Measurements from ENCODE around the gene RMI2.

Gene RMI2

GRCh38 chr16:11303405-11304138 is 41.7 kb upstream of the RMI2 start:
- Mint-ChIP-seq H3K36me3 (ENCODE audit: low read depth) (no peaks in the 10 kb centered on the region), H3K4me1 (peaks cover 13% of the 10 kb centered on the region), H3K27me3 (ENCODE audit: low read depth) (peaks cover 4% of the 10 kb centered on the region), H3K9me3 (no peaks in the 10 kb centered on the region), H3K27ac (peak overlapping the region; percentile 39 to 84 (median 66)), H3K4me3 (no peak overlapping the region)
- TF ChIP-seq CTCF (IDR thresholded peaks at IDR 0.05; ENCODE audit: unreplicated experiment in 3 of 3): no peak

- peaks cover 4% of the 10 kb centered on the region for H3K27me3 Mint-ChIP-seq (ENCODE audit: low read depth)
- peaks cover 13% of the 10 kb centered on the region for H3K4me1 Mint-ChIP-seq
- no peak overlapping the region for H3K27ac Mint-ChIP-seq
- H3K36me3 Mint-ChIP-seq (ENCODE audit: low read depth): no peaks in the 10 kb centered on the region
- no peak for TF ChIP-seq CTCF (IDR thresholded peaks at IDR 0.05; ENCODE audit: unreplicated experiment in 3 of 3)
- H3K9me3 Mint-ChIP-seq: no peaks in the 10 kb centered on the region
- H3K4me3 Mint-ChIP-seq: no peak overlapping the region
Observed at GRCh38 chr16:11306381-11306780, 38.9 kb upstream of the RMI2 start.

- TF ChIP-seq CTCF (IDR thresholded peaks at IDR 0.05; ENCODE audit: unreplicated experiment in 3 of 3): no peak
- Mint-ChIP-seq H3K4me3 (no peak overlapping the region), H3K4me1 (peaks cover 13% of the 10 kb centered on the region), H3K27ac (peak overlapping the region in 1 of 3 experiments; percentile 51), H3K36me3 (ENCODE audit: low read depth) (no peaks in the 10 kb centered on the region), H3K27me3 (ENCODE audit: low read depth) (peaks cover 4% of the 10 kb centered on the region), H3K9me3 (no peaks in the 10 kb centered on the region)
Observed at GRCh38 chr16:11306997-11307638, 38.1 kb upstream of the RMI2 start.

DNA sequence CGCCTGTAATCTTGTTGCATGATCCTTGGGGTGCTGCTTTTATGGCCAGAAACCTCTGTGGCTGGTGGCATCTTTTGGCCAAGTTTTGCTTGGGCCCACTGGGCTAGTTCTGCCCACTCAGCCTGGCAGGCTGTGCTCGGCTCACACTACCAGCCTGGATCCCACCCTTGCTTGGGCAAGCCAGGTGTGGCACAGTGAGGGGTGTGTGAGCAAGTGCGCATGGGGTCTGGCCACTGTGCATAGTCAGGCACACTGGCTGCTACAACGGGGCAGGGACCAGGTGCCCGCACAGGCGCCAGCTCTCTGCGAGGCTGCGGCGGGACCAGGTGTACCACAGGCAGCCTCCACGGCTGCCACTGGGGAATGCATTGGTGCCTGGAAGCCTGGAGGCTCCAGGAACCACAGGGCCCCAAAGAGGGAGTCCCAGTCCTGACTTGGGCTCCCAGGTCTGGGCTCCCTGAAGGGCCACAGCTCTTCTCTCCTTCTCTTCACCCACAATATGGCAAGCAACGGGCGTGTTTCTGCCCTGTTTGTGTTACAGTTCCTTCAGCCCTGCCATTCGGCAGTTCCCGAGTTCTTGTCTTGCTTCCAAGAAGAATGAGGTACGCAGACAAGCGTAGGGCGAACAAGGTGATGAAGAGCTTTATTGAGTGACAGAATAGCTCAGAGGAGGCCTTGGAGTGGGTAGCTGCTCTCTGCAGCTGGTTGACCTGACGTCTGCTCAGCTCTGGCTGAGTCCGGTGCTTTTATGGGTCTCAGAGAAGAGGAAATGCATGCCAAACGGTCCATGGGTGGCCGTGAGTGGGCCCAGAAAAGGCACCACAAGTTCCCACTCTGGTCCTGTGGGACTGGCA is 37.4 kb upstream of the RMI2 start:
- Mint-ChIP-seq H3K4me3 (no peak overlapping the region), H3K4me1 (peaks cover 16% of the 10 kb centered on the region), H3K9me3 (no peaks in the 10 kb centered on the region), H3K27me3 (ENCODE audit: low read depth) (peaks cover 4% of the 10 kb centered on the region), H3K27ac (peak overlapping the region; percentile 28 to 55 (median 49)), H3K36me3 (ENCODE audit: low read depth) (no peaks in the 10 kb centered on the region)
- TF ChIP-seq CTCF (IDR thresholded peaks at IDR 0.05; ENCODE audit: unreplicated experiment in 3 of 3): no peak

DNA sequence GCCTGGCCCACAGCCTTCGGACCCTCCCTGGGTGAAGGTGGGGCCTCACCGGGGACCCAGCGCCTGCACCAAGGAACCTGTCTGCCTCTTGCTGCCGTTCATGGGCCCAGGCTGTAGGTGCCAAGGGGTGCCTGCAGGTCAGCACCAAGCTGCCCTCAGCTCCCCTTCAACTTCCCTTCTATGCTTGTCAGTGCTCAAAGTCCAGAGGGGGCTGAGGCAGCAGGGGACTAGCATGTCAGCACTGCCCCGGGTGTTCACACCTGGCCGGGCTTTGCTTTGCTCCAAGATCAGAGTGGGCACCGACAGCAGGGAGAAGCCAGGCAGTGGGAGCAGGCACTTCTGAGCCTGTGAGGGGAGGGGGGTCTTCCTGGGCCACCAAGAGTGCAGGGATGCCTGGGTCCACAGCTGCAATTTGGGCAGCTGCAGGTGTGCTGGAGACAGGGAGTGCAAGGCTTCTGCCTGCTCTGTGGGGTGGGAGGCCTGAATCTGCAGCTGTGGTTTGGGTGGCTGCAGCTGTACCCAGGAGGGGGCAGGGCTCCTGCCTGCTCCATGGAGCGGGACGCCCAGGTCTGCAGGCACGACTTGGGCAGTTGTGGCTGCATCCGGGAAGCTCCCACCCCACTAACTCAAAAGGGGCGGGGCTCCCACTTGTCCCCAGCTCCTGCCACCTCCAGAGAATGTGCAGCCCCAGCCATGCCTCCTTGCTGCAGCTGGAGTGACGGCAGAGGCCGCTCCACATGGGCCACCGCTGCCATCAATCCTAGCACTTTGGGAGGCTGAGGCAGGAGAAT is 36.6 kb upstream of the RMI2 start:
- H3K36me3 Mint-ChIP-seq (ENCODE audit: low read depth): no peaks in the 10 kb centered on the region
- H3K4me3 Mint-ChIP-seq: no peak overlapping the region
- H3K27ac Mint-ChIP-seq: peak overlapping the region; percentile 49 to 76 (median 55)
- peaks cover 14% of the 10 kb centered on the region for H3K4me1 Mint-ChIP-seq
- no peaks in the 10 kb centered on the region for H3K9me3 Mint-ChIP-seq
- TF ChIP-seq CTCF (IDR thresholded peaks at IDR 0.05; ENCODE audit: unreplicated experiment in 3 of 3): no peak
- H3K27me3 Mint-ChIP-seq (ENCODE audit: low read depth): peaks cover 4% of the 10 kb centered on the region

Measured in nephron (organoid).